Liver (tissue), 9 donors: ENCODE measurements around the gene TRDN. TPM values are rescaled to one million over a fixed set of nuclear protein-coding genes. Genes with fewer than 3 reads are reported as not detected.

ENCODE experiments used
- DNase-seq: peaks from one replicate; pipeline ENCODE4 v3.0.0-alpha.2; 2017; ENCODE audit warnings: low spot score
- H3K27ac ChIP-seq, 2 donors: one replicate each; pipeline ENCODE4 v1.7.0; 2013; ENCODE audit warnings: inconsistent platforms in 2 of 2, low read length in 2 of 2, control low read depth in 1 of 2, low read depth in 1 of 2, mild to moderate bottlenecking in 1 of 2
- H3K27me3 ChIP-seq, 4 donors: one replicate each; pipeline versions ENCODE4 v1.6.1 to v1.7.0; 2013; ENCODE audit warnings: low read length in 3 of 4, inconsistent platforms in 1 of 4, mild to moderate bottlenecking in 1 of 4, moderate library complexity in 1 of 4; ENCODE audit not compliant: control insufficient read depth in 4 of 4, insufficient read depth in 4 of 4
- H3K36me3 ChIP-seq, 4 donors: one replicate each; pipeline versions ENCODE4 v1.6.1 to v1.7.0; 2013; ENCODE audit warnings: low read length in 3 of 4, mild to moderate bottlenecking in 3 of 4, low read depth in 1 of 4, moderate library complexity in 1 of 4; ENCODE audit not compliant: control insufficient read depth in 4 of 4, insufficient read depth in 3 of 4
- H3K4me1 ChIP-seq, 4 donors: one replicate each; pipeline versions ENCODE4 v1.6.1 to v1.7.0; 2013; ENCODE audit warnings: low read length in 3 of 4, mild to moderate bottlenecking in 3 of 4, moderate library complexity in 1 of 4; ENCODE audit not compliant: control insufficient read depth in 4 of 4, insufficient read depth in 4 of 4
- H3K4me3 ChIP-seq, 3 donors: one replicate each; pipeline versions ENCODE4 v1.6.1 to v1.7.0; 2013; ENCODE audit warnings: low read length in 3 of 3, control low read depth in 1 of 3, low read depth in 1 of 3, mild to moderate bottlenecking in 1 of 3
- H3K9ac ChIP-seq, 2 donors: one replicate each; pipeline ENCODE4 v1.7.0; 2013; ENCODE audit warnings: low read length in 2 of 2, mild to moderate bottlenecking in 2 of 2, moderate library complexity in 2 of 2, control low read depth in 1 of 2, low read depth in 1 of 2
- H3K9me3 ChIP-seq, 4 donors: one replicate each; pipeline versions ENCODE4 v1.6.1 to v1.7.0; 2013; ENCODE audit warnings: low read length in 3 of 4; ENCODE audit not compliant: control insufficient read depth in 4 of 4
- CTCF ChIP-seq: fragments of 150-350 bp; IDR thresholded peaks from 2 replicates; pipeline ENCODE4 v1.5.1; 2017; ENCODE audit warnings: improper control_type of control experiment, low read depth, low read length; ENCODE audit not compliant: missing input control
- FOXA1 ChIP-seq: IDR thresholded peaks from 2 replicates; pipeline ENCODE4 v1.6.1; 2016; ENCODE audit warnings: antibody characterized with exemption
- FOXA2 ChIP-seq: IDR thresholded peaks from 2 replicates; pipeline ENCODE4 v1.6.1; 2016; ENCODE audit warnings: antibody characterized with exemption
- GABPA ChIP-seq, 2 donors: IDR thresholded peaks in 1 of 2; conservative IDR thresholded peaks in 1 of 2; 2 replicates each; pipeline ENCODE4 v1.6.1; 2016; ENCODE audit warnings: antibody characterized with exemption in 2 of 2, mild to moderate bottlenecking in 1 of 2, moderate library complexity in 1 of 2
- HNF4A ChIP-seq, 2 donors: conservative IDR thresholded peaks; 2 replicates each; pipeline ENCODE4 v1.6.1; 2016; ENCODE audit warnings: antibody characterized with exemption in 2 of 2, mild to moderate bottlenecking in 2 of 2
- HNF4G ChIP-seq: IDR thresholded peaks from 2 replicates; pipeline ENCODE4 v1.6.1; 2016; ENCODE audit warnings: antibody characterized with exemption
- JUND ChIP-seq, 2 donors: IDR thresholded peaks; 2 replicates each; pipeline ENCODE4 v1.6.1; 2016; ENCODE audit warnings: antibody characterized with exemption in 2 of 2
- MAX ChIP-seq: IDR thresholded peaks from 2 replicates; pipeline ENCODE4 v1.6.1; 2016; ENCODE audit warnings: antibody characterized with exemption
- RAD21 ChIP-seq, 2 donors: IDR thresholded peaks; 2 replicates each; pipeline ENCODE4 v1.6.1; 2016; ENCODE audit warnings: antibody characterized with exemption in 2 of 2, mild to moderate bottlenecking in 2 of 2
- RXRA ChIP-seq, 2 donors: IDR thresholded peaks; 2 replicates each; pipeline ENCODE4 v1.6.1; 2017 to 2018; ENCODE audit warnings: antibody characterized with exemption in 2 of 2, mild to moderate bottlenecking in 1 of 2
- ZBTB33 ChIP-seq: IDR thresholded peaks from 2 replicates; pipeline ENCODE4 v1.6.1; 2016; ENCODE audit warnings: antibody characterized with exemption
- WGBS: extraction: QIAGEN DNeasy Blood & Tissue Kit; methylation state at CpG from one replicate; pipeline ENCODE4 v1.1.7; 2013; 5-methylcytosine and 5-hydroxymethylcytosine counted together
- polyA plus RNA-seq, 2 donors: library from polyadenylated mRNA; stranded (reverse) in 1 of 2; unstranded in 1 of 2; fragments of 200-250 nt in 1 of 2; fragments of >200 nt in 1 of 2; fragmentation: Nextera tagmentation in 1 of 2; extraction: Ambion mirVana in 1 of 2; gene quantifications; one replicate each; pipeline versions ENCODE4 v1.2.1 to v1.2.3, GENCODE V29; 2013 to 2015
- total RNA-seq, 2 donors: library from RNA; depleted of rRNA; stranded (reverse); fragments of >200 nt; gene quantifications; one replicate each; pipeline ENCODE4 v1.2.3, GENCODE V29; 2014
- donor health status: healthy.
- donor health status: healthy.
- donor health status: healthy.
- donor health status: healthy.
- donor health status: healthy.

TRDN gene
- total and polyA plus RNA-seq, 4 donors = 0.08 to 0.79 TPM; not detected in 2

GRCh38 chr6:123309130-123309529, 327.6 kb downstream of the TRDN start:
- WGBS = 75% methylated on average over 1 of the region's 1 CpG

GRCh38 chr6:123306334-123306733, 330.4 kb downstream of the TRDN start:
- DNase-seq = no peak
- 29% methylated on average over 2 of the region's 2 CpGs for WGBS
- no peaks in the 10 kb centered on the region for H3K36me3 ChIP-seq

More at GRCh38 chr6:123309130-123309529, 327.6 kb downstream of the TRDN start:
- Histone ChIP-seq H3K9me3 (no peaks in the 10 kb centered on the region), H3K27me3 (peaks cover 0 to 3% (median 0%) of the 10 kb centered on the region in 4 donors), H3K36me3 (no peaks in the 10 kb centered on the region), H3K4me1 (no peaks in the 10 kb centered on the region), H3K4me3 (no peak overlapping the region), H3K9ac (no peak overlapping the region), H3K27ac (no peak overlapping the region)
- TF ChIP-seq MAX (no peak), HNF4A (conservative IDR thresholded peaks at IDR 0.05) (no peak), JUND (IDR thresholded peaks at IDR 0.05) (no peak), ZBTB33 (no peak), CTCF (no peak)
- DNase-seq = no peak

More at GRCh38 chr6:123306334-123306733, 330.4 kb downstream of the TRDN start:
- H3K4me3 ChIP-seq = no peak overlapping the region
- H3K9me3 ChIP-seq = no peaks in the 10 kb centered on the region
- H3K4me1 ChIP-seq = no peaks in the 10 kb centered on the region
- no peak overlapping the region for H3K9ac ChIP-seq
- TF ChIP-seq JUND (IDR thresholded peaks at IDR 0.05) (no peak), GABPA (IDR thresholded peaks at IDR 0.05 in 1 of 2, conservative IDR thresholded peaks at IDR 0.05 in 1 of 2) (no peak), FOXA2 (no peak), HNF4A (conservative IDR thresholded peaks at IDR 0.05) (no peak), FOXA1 (no peak), RAD21 (IDR thresholded peaks at IDR 0.05) (no peak), RXRA (IDR thresholded peaks at IDR 0.05) (no peak), HNF4G (no peak), CTCF (no peak), ZBTB33 (no peak)
- H3K27ac ChIP-seq = no peak overlapping the region
- H3K27me3 ChIP-seq = no peaks in the 10 kb centered on the region
